Activated T-helper 2 cell treated with anti-CD3 and anti-CD28 coated beads, Interferon-gamma antibody, Interleukin-2, Interleukin-4, amounts not matched to agents 10 μg/mL and 5 μg/mL and 100 μg/mL, durations not matched to agents 14 hours and 24 hours and 36 hours (primary cell): Measurements from ENCODE around the gene RUNX2. TPM values are rescaled to one million over a fixed set of nuclear protein-coding genes. Genes with fewer than 3 reads are reported as not detected.

Experiments
- DNase-seq: peaks from one replicate; pipeline ENCODE4 v3.0.0; 2021; ENCODE audit warnings: low spot score
- H3K27ac Mint-ChIP-seq: one replicate; pipeline ENCODE4 v1.8.0; 2021; ENCODE audit warnings: mixed read lengths
- H3K27me3 Mint-ChIP-seq: one replicate; pipeline ENCODE4 v1.8.0; 2021; ENCODE audit warnings: low read depth, mixed read lengths
- H3K36me3 Mint-ChIP-seq: one replicate; pipeline ENCODE4 v1.8.0; 2021; ENCODE audit warnings: low read depth, mixed read lengths
- H3K4me1 Mint-ChIP-seq: one replicate; pipeline ENCODE4 v1.8.0; 2021; ENCODE audit warnings: low read depth, mixed read lengths
- H3K4me3 Mint-ChIP-seq: one replicate; pipeline ENCODE4 v1.8.0; 2021; ENCODE audit warnings: low read depth, mild to moderate bottlenecking, moderate library complexity, mixed read lengths
- H3K9me3 Mint-ChIP-seq: one replicate; pipeline ENCODE4 v1.8.0; 2021; ENCODE audit warnings: mixed read lengths
- intact Hi-C: fragments of 100-400 bp; cut with micrococcal nuclease; formaldehyde crosslinking; loops from one replicate; pipeline ENCODE4 v1.15.1; 2023
- total RNA-seq: library from RNA; stranded (reverse); gene quantifications from 2 replicates; pipeline ENCODE4 v1.2.3, GENCODE V29; 2022

Gene RUNX2
- total RNA-seq, 1 donor from 2014 or later: 60.8 TPM

DNA sequence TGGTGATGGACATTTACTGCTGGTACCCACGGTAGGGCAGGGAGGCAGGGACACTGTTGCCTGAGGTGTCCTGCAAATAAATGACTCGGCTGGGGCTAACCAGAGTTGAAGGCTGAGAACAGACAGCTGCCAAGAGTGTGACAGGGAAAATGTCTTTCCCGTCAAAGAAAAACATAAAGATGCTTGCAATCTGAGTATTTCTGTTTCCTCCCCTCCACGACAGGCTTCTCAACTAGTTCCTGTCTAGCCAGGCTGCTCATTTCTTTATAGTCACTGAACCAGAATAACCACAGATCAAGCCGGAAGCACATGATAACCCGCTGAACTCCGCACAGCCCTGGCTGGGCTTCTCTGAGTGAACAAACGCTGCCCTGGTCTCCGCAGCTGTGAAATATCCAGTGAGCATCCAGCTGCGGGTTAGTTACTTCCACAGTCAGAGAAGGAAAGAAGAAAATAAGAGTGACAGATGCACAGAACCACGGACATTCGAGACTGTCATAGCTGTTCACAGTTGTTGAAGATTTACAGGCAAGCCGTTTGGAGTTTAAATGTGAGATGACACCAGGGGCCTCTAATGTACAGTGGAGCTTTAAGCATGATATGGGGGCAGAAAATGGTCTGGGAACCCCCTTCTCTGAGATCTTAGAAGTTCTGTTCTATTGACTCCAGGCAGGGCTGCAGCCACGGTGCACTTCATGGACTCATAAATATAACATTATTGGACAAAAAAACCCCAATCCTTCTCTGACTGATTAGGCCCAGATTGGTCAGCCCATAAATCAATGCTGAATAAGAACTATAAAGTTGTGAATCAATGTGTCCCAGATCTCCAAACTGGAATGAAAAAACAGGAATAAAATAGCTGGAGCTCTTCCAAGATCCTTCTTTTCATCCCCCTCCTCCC is 349.5 kb downstream of the RUNX2 start:
- peak overlapping the region; percentile 67 for H3K4me3 Mint-ChIP-seq
- intact Hi-C loops: loop anchor here (2.0 kb wide), 2 partner anchors 37 to 57 kb away; no protein-coding TSS in a partner anchor
- H3K27ac Mint-ChIP-seq: peak overlapping the region; percentile 90
- H3K36me3 Mint-ChIP-seq: peaks cover 24% of the 10 kb centered on the region
- H3K27me3 Mint-ChIP-seq: no peaks in the 10 kb centered on the region
- peak; percentile 63 for DNase-seq
- peaks cover 24% of the 10 kb centered on the region for H3K9me3 Mint-ChIP-seq
- H3K4me1 Mint-ChIP-seq: peaks cover 35% of the 10 kb centered on the region

DNA sequence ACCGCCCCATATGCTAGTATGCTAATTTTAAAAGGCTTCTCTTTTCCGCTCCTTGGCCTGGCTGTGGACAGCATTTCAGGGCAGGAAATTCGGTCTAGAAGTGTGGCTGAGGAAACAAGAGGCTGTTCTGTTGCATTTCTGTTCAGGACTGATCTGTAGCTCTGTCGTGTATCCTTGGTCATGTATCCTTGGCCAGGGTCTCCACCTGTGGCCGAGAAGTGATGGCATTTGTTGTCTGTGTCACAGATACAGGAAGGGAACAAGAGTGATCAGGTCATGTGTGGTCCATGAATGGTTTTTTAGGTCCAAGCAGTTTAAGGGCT is 350.1 kb downstream of the RUNX2 start:
- DNase-seq: no peak
- Mint-ChIP-seq H3K36me3 (peaks cover 21% of the 10 kb centered on the region), H3K27ac (peak overlapping the region; percentile 71), H3K4me3 (peak overlapping the region; percentile 28), H3K27me3 (no peaks in the 10 kb centered on the region), H3K9me3 (peaks cover 26% of the 10 kb centered on the region), H3K4me1 (peaks cover 35% of the 10 kb centered on the region)
- intact Hi-C loops: no loop called here

DNA sequence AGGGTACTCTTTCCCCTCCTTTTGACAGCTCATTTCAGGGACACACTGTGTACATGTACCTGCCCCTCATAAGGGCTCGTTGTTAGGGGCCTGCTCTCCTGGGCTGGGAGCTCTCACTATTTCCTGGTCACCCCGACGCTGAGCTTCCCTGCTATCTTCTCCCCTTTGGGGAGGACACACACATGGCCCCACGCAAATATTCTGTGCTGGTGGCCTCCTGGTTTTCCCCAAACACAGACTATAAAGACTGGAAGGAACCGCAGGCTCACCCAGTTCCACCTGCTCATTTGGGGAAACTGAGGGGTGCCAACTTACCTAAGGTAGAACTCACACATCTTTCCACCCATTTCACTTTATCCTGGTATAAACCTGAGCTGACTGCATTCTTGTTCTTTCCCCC is 351.0 kb downstream of the RUNX2 start:
- intact Hi-C loops: no loop called here
- Mint-ChIP-seq H3K27ac (peak overlapping the region; percentile 1), H3K9me3 (peaks cover 30% of the 10 kb centered on the region), H3K36me3 (peaks cover 21% of the 10 kb centered on the region), H3K27me3 (no peaks in the 10 kb centered on the region), H3K4me1 (peaks cover 35% of the 10 kb centered on the region), H3K4me3 (no peak overlapping the region)
- DNase-seq: no peak

DNA sequence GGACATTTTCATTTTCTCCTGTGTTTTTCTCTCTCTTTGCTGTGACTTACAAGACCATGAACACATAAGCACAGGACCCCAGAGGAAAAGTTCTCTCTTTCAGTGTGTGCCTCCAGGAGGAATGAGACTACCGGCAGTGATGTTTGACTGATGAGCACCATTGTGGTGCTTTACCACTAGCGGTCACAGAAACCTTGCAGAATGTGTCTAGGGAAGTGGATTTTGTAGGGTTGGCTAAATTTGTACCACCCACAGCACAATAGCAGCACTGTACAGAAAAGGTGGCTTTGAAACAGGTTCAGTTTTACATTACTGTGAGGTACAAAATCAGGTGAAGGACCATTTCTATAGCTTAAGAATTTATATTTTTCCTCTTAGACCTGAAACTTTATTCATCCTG is 351.5 kb downstream of the RUNX2 start:
- Mint-ChIP-seq H3K27me3 (no peaks in the 10 kb centered on the region), H3K4me1 (peaks cover 35% of the 10 kb centered on the region), H3K36me3 (peaks cover 21% of the 10 kb centered on the region), H3K4me3 (no peak overlapping the region), H3K9me3 (peaks cover 30% of the 10 kb centered on the region), H3K27ac (no peak overlapping the region)
- intact Hi-C loops: no loop called here
- DNase-seq: no peak

DNA sequence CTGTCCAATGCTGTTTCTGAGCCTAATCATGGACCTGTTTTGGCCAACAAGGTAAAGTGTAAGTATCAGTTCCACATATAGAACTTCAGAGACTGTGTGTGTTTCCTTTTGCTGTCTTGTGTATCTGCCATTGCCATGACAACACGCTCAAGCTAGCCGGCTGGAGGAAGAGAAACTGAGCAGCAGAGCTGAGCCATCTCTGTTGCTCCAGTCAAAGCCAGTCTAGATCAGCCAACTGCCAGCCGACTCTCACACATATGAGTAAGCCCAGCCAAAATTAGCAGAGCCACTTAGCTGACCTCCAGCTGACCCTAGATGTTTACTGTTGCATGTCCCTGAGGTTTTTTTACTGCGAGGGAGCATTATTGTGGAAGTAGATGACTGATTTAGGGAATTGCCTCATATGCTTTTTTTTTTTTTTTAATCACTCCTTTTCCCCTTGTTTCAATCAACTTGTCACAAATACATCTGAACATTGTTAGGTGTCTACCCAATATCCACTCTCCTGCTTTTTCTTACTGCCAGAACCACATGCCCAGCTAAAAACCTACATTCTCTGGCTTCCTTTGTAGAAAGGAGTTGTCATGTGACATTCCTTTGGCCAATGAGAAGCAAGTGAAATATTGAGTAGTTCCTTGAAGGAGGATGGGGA is 353.9 kb downstream of the RUNX2 start:
- Mint-ChIP-seq H3K9me3 (peaks cover 39% of the 10 kb centered on the region), H3K36me3 (peaks cover 21% of the 10 kb centered on the region), H3K27me3 (no peaks in the 10 kb centered on the region), H3K4me3 (no peak overlapping the region), H3K27ac (peak overlapping the region; percentile 23), H3K4me1 (peaks cover 23% of the 10 kb centered on the region)
- intact Hi-C loops: no loop called here
- DNase-seq: peak; percentile 56

DNA sequence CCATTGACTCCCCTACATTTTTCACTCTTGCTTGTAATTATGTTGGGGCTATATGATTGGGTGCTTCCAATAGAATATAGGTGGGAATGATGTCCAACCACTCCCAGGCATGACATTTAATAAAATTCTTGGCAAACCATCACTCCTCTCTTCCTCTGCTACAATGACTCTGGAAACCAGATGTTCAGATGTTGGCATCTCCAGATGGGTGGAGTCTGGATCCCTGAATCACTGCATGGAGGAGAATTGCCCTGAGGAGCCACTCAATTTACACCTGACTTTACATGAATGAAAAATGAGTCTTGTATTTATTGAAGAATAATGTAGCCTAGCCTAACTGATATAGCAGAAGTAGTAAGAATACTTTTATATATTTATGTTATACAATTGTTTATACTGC is 356.3 kb downstream of the RUNX2 start:
- DNase-seq: no peak
- peaks cover 7% of the 10 kb centered on the region for H3K4me1 Mint-ChIP-seq
- peaks cover 35% of the 10 kb centered on the region for H3K9me3 Mint-ChIP-seq
- H3K27ac Mint-ChIP-seq: no peak overlapping the region
- no peaks in the 10 kb centered on the region for H3K27me3 Mint-ChIP-seq
- H3K36me3 Mint-ChIP-seq: peaks cover 14% of the 10 kb centered on the region
- intact Hi-C loops: no loop called here
- H3K4me3 Mint-ChIP-seq: no peak overlapping the region

DNA sequence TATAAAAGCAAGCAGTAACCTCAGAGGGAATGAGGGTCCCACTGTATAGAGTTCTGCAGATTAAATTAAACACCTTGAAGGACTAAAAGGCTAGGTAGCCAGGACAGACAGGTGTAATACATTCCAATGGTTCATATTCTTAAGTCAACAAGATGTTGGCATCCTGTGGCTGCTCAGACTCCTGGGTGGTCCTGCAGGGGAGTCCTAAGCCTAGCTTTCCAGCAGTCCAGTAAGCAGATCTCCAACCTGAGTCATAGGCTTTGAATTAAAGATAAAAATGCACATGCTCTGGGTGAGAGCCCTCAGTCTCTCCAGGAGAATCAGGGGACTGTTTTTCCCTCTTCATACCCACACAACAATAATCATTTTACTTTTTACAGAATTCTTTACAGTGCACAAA is 356.9 kb downstream of the RUNX2 start:
- intact Hi-C loops: no loop called here
- no peak overlapping the region for H3K4me3 Mint-ChIP-seq
- H3K36me3 Mint-ChIP-seq: peaks cover 9% of the 10 kb centered on the region

DNA sequence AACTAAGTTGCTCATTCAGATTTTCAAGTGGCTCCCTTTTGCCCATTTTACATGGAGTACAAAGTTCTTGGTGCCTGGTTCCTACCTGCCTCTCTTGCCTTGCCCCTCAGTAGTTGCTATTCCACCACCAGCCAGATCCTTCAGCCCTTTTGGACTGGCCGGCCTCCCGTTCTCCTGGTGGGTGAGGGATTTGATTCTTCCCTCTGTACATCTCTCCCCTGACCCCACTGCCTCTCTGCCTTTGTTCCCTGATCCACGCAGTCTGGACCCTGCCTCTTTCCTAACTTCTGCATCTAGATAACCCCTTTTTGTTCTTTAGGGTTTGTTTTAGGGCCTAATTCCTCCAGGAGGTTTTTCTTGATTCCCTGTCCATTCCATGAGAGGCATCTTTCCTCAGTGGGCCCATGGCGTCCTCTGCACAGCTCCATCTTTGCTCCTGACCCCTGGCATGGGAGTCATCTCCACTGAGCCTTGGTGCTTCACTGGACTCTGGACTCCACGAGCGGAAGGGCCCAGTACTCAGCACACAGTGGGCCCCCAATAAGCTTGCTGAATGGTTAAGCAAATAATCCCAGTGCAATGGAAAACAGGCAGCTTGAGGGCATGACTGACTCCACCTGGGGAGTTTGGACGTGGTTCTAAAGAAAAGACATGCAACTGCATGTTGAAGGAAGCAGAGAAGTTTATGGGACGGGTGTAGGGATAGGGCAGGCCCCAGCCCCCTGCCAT is 358.9 kb downstream of the RUNX2 start:
- H3K4me1 Mint-ChIP-seq: peaks cover 19% of the 10 kb centered on the region
- no peak for DNase-seq
- H3K36me3 Mint-ChIP-seq: no peaks in the 10 kb centered on the region
- peaks cover 19% of the 10 kb centered on the region for H3K9me3 Mint-ChIP-seq
- H3K27ac Mint-ChIP-seq: no peak overlapping the region
- no peaks in the 10 kb centered on the region for H3K27me3 Mint-ChIP-seq
- intact Hi-C loops: no loop called here
- H3K4me3 Mint-ChIP-seq: no peak overlapping the region

More for the DNA sequence above, 356.9 kb downstream of the RUNX2 start:
- Mint-ChIP-seq H3K9me3 (peaks cover 30% of the 10 kb centered on the region), H3K27me3 (no peaks in the 10 kb centered on the region), H3K27ac (no peak overlapping the region), H3K4me1 (peaks cover 9% of the 10 kb centered on the region)
- DNase-seq: no peak

DNA sequence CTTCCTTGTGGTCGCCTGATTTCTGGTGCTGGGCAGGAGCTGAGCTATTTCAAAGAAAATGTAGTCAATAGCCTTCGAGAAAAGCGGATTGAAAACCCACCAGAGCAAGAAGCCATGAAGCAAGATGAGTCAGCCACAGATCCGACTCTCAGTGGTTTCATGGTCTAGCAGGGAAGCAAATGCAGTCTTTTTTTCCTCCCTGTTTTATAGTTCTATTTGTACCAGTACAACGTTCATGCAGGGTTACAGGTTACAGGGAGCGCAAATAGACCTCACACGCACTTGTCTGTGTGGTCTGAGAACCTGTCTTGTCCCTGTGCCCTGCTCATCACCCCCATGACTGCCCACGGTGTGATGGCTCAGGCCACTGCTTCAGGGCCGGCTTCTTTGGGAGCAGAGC is 359.4 kb downstream of the RUNX2 start:
- no peak for DNase-seq

DNA sequence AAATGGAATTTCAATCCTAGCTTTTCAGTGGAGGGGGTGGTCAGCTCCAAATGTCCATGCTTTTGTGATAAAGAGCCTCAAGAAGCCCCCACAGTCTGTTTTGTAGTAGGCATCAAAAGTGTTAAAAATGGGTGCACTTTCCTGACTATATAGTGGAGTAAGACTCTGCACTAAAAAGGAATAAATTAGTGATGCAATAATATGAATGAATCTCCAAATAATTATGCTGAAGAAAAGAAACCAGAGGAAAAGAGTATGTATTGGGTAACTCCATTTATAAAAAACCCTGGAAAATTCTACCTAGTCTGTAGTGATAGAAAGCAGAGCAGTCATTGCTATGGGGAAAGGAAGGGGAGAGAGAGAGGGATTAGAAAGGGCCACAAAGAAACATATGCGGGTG is 360.1 kb downstream of the RUNX2 start:
- H3K4me3 Mint-ChIP-seq: no peak overlapping the region

More for the DNA sequence above, 359.4 kb downstream of the RUNX2 start:
- peaks cover 17% of the 10 kb centered on the region for H3K4me1 Mint-ChIP-seq
- H3K4me3 Mint-ChIP-seq: no peak overlapping the region
- peaks cover 15% of the 10 kb centered on the region for H3K9me3 Mint-ChIP-seq
- H3K36me3 Mint-ChIP-seq: no peaks in the 10 kb centered on the region
- no peaks in the 10 kb centered on the region for H3K27me3 Mint-ChIP-seq
- intact Hi-C loops: no loop called here
- H3K27ac Mint-ChIP-seq: no peak overlapping the region

DNA sequence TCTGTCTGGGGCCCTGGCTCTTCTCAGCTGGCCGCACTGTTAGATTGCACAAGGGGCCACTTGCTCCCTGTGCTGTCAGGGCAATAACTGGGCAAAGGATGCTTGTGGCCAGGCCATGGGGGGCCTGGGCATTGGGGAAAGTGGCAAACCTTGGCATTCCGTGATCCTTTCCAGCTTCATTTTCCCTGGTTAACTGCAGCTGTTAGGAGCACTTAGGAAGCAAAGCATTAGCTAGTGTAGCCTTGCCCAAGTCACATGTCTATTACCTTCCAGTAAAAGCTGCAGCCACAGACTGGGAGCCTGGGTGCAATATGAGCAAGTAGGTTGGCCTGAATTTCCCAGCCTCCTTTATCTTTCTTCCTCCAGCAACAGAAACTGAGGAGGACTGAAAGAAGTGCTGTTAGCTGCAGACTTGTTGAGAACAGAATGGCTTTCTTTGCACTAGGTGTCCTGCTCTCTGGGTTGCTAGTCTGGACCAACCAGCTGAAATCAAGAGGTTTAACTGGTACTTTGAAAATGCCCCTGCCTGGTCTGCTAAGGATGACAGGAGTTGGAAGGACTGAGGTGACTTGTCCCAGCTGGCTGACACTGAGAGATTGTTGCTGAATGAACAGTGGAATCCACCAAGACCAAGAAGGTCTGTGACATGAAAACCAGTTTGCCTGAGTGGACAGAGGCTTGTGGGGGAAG is 361.9 kb downstream of the RUNX2 start:
- DNase-seq: no peak
- intact Hi-C loops: no loop called here
- peaks cover 14% of the 10 kb centered on the region for H3K9me3 Mint-ChIP-seq
- peaks cover 5% of the 10 kb centered on the region for H3K36me3 Mint-ChIP-seq
- no peak overlapping the region for H3K27ac Mint-ChIP-seq
- no peaks in the 10 kb centered on the region for H3K27me3 Mint-ChIP-seq
- peaks cover 22% of the 10 kb centered on the region for H3K4me1 Mint-ChIP-seq
- no peak overlapping the region for H3K4me3 Mint-ChIP-seq

More for the DNA sequence above, 360.1 kb downstream of the RUNX2 start:
- Mint-ChIP-seq H3K27me3 (no peaks in the 10 kb centered on the region), H3K4me1 (peaks cover 17% of the 10 kb centered on the region), H3K9me3 (peaks cover 14% of the 10 kb centered on the region), H3K36me3 (no peaks in the 10 kb centered on the region), H3K27ac (no peak overlapping the region)
- intact Hi-C loops: no loop called here
- DNase-seq: no peak

DNA sequence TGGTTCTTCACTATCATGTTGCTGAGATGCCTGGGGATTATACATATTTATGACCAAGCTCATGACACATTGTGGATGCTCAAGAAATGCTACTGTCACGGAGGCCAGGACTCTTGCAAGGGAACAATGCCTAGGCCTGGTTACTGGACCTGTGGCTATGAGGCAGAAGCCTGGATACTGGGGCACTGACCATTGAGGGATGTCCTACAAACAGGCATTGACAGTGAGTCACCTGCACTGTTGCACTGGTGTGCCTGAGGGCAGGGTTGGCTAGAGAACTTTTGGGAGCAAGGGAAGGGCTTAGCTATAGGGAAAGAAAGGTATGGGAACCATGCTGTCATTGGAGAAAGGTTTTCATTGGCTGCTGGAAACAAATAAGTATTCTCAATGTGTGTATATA is 362.7 kb downstream of the RUNX2 start:
- H3K9me3 Mint-ChIP-seq: peaks cover 14% of the 10 kb centered on the region
- no peak for DNase-seq
- peaks cover 5% of the 10 kb centered on the region for H3K36me3 Mint-ChIP-seq
- no peak overlapping the region for H3K27ac Mint-ChIP-seq
- intact Hi-C loops: no loop called here
- H3K4me3 Mint-ChIP-seq: no peak overlapping the region
- H3K27me3 Mint-ChIP-seq: no peaks in the 10 kb centered on the region
- H3K4me1 Mint-ChIP-seq: peaks cover 22% of the 10 kb centered on the region
